Measurements from ENCODE around the gene NOSIP. TPM values are rescaled to one million over a fixed set of nuclear protein-coding genes. Genes with fewer than 3 reads are reported as not detected.

Gene NOSIP
- total RNA-seq, 2 donors from 2014 or later: 39.0 to 62.3 TPM

DNA sequence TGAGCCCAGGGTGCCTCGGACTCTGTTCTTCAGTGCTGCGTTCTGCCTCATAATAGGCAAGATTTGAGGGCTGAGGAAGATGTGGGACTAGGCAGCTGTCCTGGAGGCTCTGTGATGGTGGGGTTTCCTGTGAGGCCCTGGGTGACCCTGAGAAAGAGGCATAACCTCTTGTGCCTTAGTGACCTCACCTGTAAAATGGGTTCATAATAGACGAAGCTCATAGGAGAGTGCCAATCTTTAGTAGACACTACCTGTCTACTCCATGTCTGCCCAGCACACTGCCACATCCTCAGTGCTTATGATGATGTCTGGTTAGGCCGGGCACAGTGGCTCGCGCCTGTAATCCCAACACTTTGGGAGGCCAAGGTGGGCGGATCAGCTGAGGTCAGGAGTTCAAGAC, 36.2 kb upstream of the NOSIP start:
- H3K27ac ChIP-seq: no peak overlapping the region
- H3K4me3 ChIP-seq: no peak overlapping the region
- peaks cover 0 to 17% of the 10 kb centered on the region in 2 donors for H3K4me1 ChIP-seq
- no peaks in the 10 kb centered on the region for H3K27me3 ChIP-seq
- DNase-seq (ENCODE audit: low spot score): no peak
- TF ChIP-seq, protein P1, sequence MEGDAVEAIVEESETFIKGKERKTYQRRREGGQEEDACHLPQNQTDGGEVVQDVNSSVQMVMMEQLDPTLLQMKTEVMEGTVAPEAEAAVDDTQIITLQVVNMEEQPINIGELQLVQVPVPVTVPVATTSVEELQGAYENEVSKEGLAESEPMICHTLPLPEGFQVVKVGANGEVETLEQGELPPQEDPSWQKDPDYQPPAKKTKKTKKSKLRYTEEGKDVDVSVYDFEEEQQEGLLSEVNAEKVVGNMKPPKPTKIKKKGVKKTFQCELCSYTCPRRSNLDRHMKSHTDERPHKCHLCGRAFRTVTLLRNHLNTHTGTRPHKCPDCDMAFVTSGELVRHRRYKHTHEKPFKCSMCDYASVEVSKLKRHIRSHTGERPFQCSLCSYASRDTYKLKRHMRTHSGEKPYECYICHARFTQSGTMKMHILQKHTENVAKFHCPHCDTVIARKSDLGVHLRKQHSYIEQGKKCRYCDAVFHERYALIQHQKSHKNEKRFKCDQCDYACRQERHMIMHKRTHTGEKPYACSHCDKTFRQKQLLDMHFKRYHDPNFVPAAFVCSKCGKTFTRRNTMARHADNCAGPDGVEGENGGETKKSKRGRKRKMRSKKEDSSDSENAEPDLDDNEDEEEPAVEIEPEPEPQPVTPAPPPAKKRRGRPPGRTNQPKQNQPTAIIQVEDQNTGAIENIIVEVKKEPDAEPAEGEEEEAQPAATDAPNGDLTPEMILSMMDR (IDR thresholded peaks at IDR 0.05): no peak
- H3K36me3 ChIP-seq: peaks cover 47% of the 10 kb centered on the region
- H3K9me3 ChIP-seq: no peaks in the 10 kb centered on the region

DNA sequence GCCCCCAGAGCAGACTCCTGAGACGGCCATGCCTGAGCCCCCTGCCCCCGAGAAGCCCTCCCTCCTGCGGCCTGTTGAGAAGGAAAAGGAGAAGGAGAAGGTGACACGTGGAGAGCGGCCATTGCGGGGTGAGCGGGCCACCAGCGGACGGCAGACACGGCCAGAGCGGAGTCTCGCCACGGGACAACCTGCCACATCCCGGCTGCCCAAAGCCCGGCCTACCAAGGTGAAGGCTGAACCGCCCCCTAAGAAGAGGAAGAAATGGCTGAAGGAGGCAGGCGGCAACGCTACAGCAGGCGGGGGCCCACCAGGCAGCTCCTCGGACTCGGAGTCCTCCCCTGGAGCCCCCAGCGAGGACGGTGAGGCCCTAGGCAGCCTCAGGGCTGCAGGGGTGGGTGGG, 35.5 kb upstream of the NOSIP start:
- peaks cover 44% of the 10 kb centered on the region for H3K36me3 ChIP-seq
- DNase-seq (ENCODE audit: low spot score): no peak

DNA sequence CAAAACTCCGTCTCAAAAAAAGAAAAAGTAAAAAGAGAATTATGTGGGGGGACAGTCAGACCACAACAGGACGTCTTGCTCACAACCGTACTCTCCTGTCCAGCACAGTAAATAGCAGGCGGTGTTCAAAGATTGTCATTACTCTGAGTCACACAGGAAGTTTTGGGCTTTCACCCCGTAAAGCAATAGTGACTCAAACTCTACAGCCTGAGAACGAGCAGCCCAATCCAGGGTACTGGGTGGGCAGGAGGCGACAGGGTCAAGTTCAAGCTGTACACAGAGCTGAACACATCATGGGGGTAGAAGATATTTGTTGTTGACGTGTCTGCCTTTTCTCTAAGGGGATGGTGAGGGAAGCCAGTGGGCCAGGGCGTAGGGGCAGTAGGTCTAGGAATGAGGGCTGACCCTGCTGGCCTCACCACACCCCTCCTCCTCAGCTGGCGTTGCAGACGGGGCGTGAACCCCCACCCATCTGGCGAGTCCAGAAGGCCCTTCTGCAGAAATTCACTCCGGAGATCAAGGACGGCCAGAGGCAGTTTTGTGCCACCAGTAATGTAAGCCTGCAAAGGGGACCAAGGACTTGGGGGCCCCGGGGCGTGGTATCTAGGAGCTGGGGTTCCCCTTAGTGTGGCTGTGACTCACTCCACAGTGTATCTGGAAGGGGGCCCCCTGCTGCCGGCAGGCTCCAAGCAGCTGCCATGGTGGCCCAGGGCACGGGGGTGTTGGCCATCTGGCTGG, 33.9 kb upstream of the NOSIP start:
- Histone ChIP-seq H3K4me3 (no peak overlapping the region), H3K4me1 (peaks cover 0 to 17% of the 10 kb centered on the region in 2 donors), H3K27ac (no peak overlapping the region), H3K9me3 (no peaks in the 10 kb centered on the region), H3K36me3 (peaks cover 40% of the 10 kb centered on the region), H3K27me3 (no peaks in the 10 kb centered on the region)
- DNase-seq (ENCODE audit: low spot score): no peak
- TF ChIP-seq, protein P1 (IDR thresholded peaks at IDR 0.05): no peak

More for the DNA sequence above, 35.5 kb upstream of the NOSIP start:
- Histone ChIP-seq H3K4me1 (peaks cover 0 to 17% of the 10 kb centered on the region in 2 donors), H3K27me3 (no peaks in the 10 kb centered on the region), H3K4me3 (no peak overlapping the region), H3K9me3 (no peaks in the 10 kb centered on the region), H3K27ac (no peak overlapping the region)
- TF ChIP-seq, protein P1 (IDR thresholded peaks at IDR 0.05): no peak

DNA sequence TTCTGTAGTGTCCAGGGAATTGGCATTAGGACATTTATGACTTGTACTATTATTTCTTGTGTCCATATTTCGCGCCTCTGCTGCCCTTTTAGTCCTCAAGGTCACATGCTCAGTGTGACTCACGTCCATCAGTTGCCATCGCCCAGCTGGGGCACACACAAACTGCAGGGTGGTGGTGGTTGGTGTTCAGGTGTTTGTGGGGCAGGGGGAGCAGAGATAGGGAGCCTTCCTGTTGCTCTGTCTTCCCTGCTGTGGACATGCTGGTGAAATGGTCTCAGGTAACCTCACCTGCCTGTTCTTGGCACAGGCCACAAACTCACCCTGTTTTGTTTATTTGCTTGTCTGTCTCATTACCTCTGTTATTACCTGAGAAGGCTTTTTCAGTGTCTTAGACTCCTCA, 33.0 kb upstream of the NOSIP start:
- H3K4me1 ChIP-seq: peaks cover 0 to 17% of the 10 kb centered on the region in 2 donors
- H3K36me3 ChIP-seq: peaks cover 40% of the 10 kb centered on the region
- no peak for DNase-seq (ENCODE audit: low spot score)
- TF ChIP-seq, protein P1 (IDR thresholded peaks at IDR 0.05): no peak
- H3K27ac ChIP-seq: no peak overlapping the region
- H3K27me3 ChIP-seq: no peaks in the 10 kb centered on the region
- H3K9me3 ChIP-seq: no peaks in the 10 kb centered on the region
- H3K4me3 ChIP-seq: no peak overlapping the region

DNA sequence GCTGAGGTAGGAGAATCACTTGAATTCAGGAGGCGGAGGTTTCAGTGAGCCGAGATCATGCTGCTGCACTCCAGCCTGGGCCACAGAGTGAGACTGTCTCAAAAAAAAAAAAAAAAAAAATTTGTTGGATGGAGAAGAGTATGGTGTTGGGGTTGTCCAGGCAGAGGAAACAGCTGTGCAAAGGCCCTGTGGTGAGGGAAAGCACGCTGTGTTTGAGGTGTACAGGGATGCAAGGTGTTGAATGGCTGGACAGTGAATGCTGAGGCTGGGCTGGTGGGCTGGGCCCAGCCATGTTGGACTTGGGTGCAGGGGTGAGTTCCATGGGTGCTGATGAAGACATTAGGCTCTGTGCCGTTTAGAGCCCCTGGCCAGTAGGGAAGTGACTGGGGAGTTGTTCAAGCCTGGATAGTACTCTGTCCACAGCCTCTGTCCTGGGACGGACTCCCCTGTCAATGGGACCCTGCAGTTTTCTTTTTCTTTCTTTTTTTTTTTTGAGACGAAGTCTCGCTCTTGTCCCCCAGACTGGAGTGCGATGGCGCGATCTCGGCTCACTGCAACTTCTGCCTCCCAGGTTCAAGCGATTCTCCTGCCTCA, 29.2 kb upstream of the NOSIP start:
- peaks cover 39% of the 10 kb centered on the region for H3K36me3 ChIP-seq
- H3K4me1 ChIP-seq: peaks cover 0 to 17% of the 10 kb centered on the region in 2 donors
- TF ChIP-seq, protein P1 (IDR thresholded peaks at IDR 0.05): no peak
- no peaks in the 10 kb centered on the region for H3K9me3 ChIP-seq
- H3K27ac ChIP-seq: no peak overlapping the region
- H3K27me3 ChIP-seq: no peaks in the 10 kb centered on the region
- DNase-seq (ENCODE audit: low spot score): no peak
- no peak overlapping the region for H3K4me3 ChIP-seq

Data from right atrium auricular region (tissue), 2 donors.